GM06990 (cell line): Measurements from ENCODE around the gene CUL5.
A peak's percentile ranks its signal among the peaks of the same experiment; 100 is the strongest.
"Not testable (repeated sequence)": the region's sequence is repeated elsewhere in the genome, so short reads cannot be mapped to it uniquely, and the experiment has no call there.

Experiments used
- DNase-seq: peaks from one replicate; pipeline ENCODE4 v3.0.0-alpha.2; 2011; ENCODE audit not compliant: insufficient read length; ENCODE audit errors: extremely low read depth
- H3K27me3 ChIP-seq: replicated peaks from 2 replicates; pipeline ENCODE4 v1.6.0; 2011; ENCODE audit warnings: low read length; ENCODE audit not compliant: control insufficient read depth, insufficient read depth
- H3K36me3 ChIP-seq: 2 replicates; pipeline ENCODE4 v1.5.1; 2011; ENCODE audit warnings: low read length; ENCODE audit not compliant: control insufficient read depth, insufficient read depth
- H3K4me3 ChIP-seq: replicated peaks from 2 replicates; pipeline ENCODE4 v1.5.1; 2011; ENCODE audit warnings: low read depth, mild to moderate bottlenecking, control low read depth, low read length
- CTCF ChIP-seq: IDR thresholded peaks from 2 replicates; pipeline ENCODE4 v1.5.1; 2011; ENCODE audit warnings: low read length, control low read depth, mild to moderate bottlenecking, inconsistent platforms; ENCODE audit not compliant: insufficient read depth, poor library complexity, severe bottlenecking

Gene CUL5

GRCh38 chr11:108025387-108026080 is 16.8 kb downstream of the CUL5 start:
- no peaks in the 10 kb centered on the region for H3K27me3 ChIP-seq
- no peak overlapping the region for H3K4me3 ChIP-seq
- DNase-seq, result peak; percentile 12
- TF ChIP-seq CTCF, result peak; percentile 39
- H3K36me3 ChIP-seq, result no peaks in the 10 kb centered on the region

DNA sequence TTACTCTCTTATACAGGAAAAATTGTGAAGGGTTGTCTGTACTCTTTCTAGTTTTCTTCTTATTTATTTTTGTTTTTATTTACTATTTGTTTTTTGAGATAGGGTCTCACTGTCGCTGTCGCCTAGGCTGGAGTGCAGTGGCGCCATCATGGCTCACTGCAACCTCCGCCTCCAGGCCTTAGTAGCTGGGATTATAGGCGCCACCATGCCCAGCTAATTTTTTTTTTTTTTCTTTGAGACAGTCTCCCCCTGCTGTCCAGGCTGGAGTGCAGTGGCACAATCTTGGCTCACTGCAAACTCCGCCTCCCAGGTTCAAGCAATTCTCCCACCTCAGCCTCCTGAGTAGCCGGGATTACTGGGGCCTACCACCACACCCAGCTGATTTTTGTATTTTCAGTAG is 18.4 kb downstream of the CUL5 start:
- H3K36me3 ChIP-seq, result no peaks in the 10 kb centered on the region
- no peak for DNase-seq

GRCh38 chr11:108028822-108029441 is 20.2 kb downstream of the CUL5 start:
- H3K36me3 ChIP-seq, H3K27me3 ChIP-seq, H3K4me3 ChIP-seq, DNase-seq: not testable (repeated sequence)

More for the DNA sequence above, 18.4 kb downstream of the CUL5 start:
- Histone ChIP-seq H3K4me3 (no peak overlapping the region), H3K27me3 (no peaks in the 10 kb centered on the region)
- TF ChIP-seq CTCF, result peak; percentile 24

DNA sequence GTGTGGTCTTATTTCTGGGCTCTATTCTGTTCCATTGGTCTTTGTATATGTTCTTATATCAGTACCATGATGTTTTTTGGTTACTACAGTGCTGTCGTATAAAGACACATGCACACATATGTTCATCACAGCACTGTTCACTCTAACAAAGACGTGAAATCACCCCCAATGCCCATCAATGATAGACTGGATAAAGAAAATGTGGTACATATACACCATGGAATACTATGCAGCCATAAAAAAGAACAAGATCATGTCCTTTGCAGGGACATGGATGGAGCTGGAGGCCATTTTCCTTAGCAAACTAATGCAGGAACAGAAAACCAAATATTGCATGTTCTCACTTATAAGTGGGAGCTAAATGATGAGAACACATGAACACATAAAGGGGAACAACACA is 22.9 kb downstream of the CUL5 start:
- DNase-seq, H3K36me3 ChIP-seq, H3K27me3 ChIP-seq, H3K4me3 ChIP-seq: not testable (repeated sequence)

- TF ChIP-seq CTCF, result no peak
- no peak for DNase-seq
- Histone ChIP-seq H3K27me3 (no peaks in the 10 kb centered on the region), H3K36me3 (peaks cover 6% of the 10 kb centered on the region), H3K4me3 (no peak overlapping the region)
Measured at GRCh38 chr11:108032800-108033199, 24.1 kb downstream of the CUL5 start.

- no peak for TF ChIP-seq CTCF
- H3K27me3 ChIP-seq, result no peaks in the 10 kb centered on the region
- no peak for DNase-seq
- peaks cover 6% of the 10 kb centered on the region for H3K36me3 ChIP-seq
- H3K4me3 ChIP-seq, result no peak overlapping the region
Measured at GRCh38 chr11:108034034-108034433, 25.3 kb downstream of the CUL5 start.

GRCh38 chr11:108034952-108035351 is 26.3 kb downstream of the CUL5 start:
- H3K27me3 ChIP-seq, result no peaks in the 10 kb centered on the region
- DNase-seq, result no peak
- TF ChIP-seq CTCF, result no peak
- H3K4me3 ChIP-seq, result no peak overlapping the region
- peaks cover 6% of the 10 kb centered on the region for H3K36me3 ChIP-seq
